HEK293 (cell line): ENCODE measurements around the gene SELENOP.

Experiments
- ATF2 ChIP-seq: fragments of 450-650 bp; formaldehyde crosslinking; IDR thresholded peaks from 2 replicates; pipeline ENCODE4 v1.5.1; 2016; ENCODE audit warnings: missing biosample characterization, missing genetic modification characterization, low read depth
- HOXA7 ChIP-seq: sonication (generic); formaldehyde crosslinking; IDR thresholded peaks from 2 replicates; pipeline ENCODE4 v1.8.1; 2022; ENCODE audit warnings: missing genetic modification reagents, borderline replicate concordance
- HOXC10 ChIP-seq: sonication (generic); formaldehyde crosslinking; IDR thresholded peaks from 2 replicates; pipeline ENCODE4 v1.8.1; 2023; ENCODE audit warnings: mild to moderate bottlenecking, missing genetic modification reagents
- YY1 ChIP-seq: fragments of 450-650 bp; formaldehyde crosslinking; IDR thresholded peaks from 2 replicates; pipeline ENCODE4 v1.5.1; 2018; ENCODE audit warnings: missing biosample characterization, missing genetic modification characterization
- ZBTB7A ChIP-seq: fragments of 450-650 bp; formaldehyde crosslinking; IDR thresholded peaks from 2 replicates; pipeline ENCODE4 v1.5.1; 2016; ENCODE audit warnings: low read depth, missing biosample characterization, missing genetic modification characterization
- ZNF121 ChIP-seq: fragments of 450-650 bp; formaldehyde crosslinking; IDR thresholded peaks from 2 replicates; pipeline ENCODE4 v1.5.1; 2016; ENCODE audit warnings: missing biosample characterization, missing genetic modification characterization
- ZNF140 ChIP-seq: fragments of 450-650 bp; formaldehyde crosslinking; IDR thresholded peaks from 2 replicates; pipeline ENCODE4 v1.5.1; 2016; ENCODE audit warnings: missing biosample characterization, missing genetic modification characterization
- ZNF19 ChIP-seq: fragments of 450-650 bp; formaldehyde crosslinking; IDR thresholded peaks from 2 replicates; pipeline ENCODE4; 2016; ENCODE audit warnings: missing biosample characterization, missing genetic modification characterization, low read depth
- ZNF335 ChIP-seq: fragments of 450-650 bp; formaldehyde crosslinking; conservative IDR thresholded peaks from 2 replicates; pipeline ENCODE4 v1.5.1; 2016; ENCODE audit warnings: missing biosample characterization, missing genetic modification characterization
- ZNF830 ChIP-seq: fragments of 450-650 bp; IDR thresholded peaks from 2 replicates; pipeline ENCODE4 v1.5.0; 2018; ENCODE audit warnings: missing biosample characterization, missing genetic modification characterization, low read depth, mild to moderate bottlenecking, moderate library complexity
- TF ChIP-seq, protein P1 (sequence below): fragments of 450-650 bp; formaldehyde crosslinking; IDR thresholded peaks from 2 replicates; pipeline ENCODE4 v1.5.1; 2016; ENCODE audit warnings: missing biosample characterization, missing genetic modification characterization
- TF ChIP-seq, protein P2 (sequence below): fragments of 450-650 bp; formaldehyde crosslinking; IDR thresholded peaks from 2 replicates; pipeline ENCODE4 v1.5.1; 2016; ENCODE audit warnings: missing biosample characterization, missing genetic modification characterization, borderline replicate concordance

DNA sequence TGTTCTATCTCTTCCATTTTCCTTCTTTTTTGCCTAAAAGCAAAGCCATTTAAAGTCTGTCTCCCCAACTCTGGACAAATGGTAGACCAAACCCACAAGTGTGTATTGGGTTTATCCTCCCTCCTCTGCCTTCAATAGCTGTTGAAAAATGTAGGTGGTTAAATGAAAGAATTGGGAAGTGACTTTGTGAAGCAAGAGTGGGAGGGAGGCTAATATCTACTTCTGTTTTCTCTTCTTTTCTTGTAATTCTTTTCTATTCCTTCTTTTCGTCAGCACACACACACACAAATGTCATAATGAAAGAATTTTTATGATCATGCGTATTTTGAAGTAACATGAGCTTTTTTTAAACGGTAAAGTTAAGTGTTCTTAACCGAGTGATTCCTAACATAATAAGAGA is 51.3 kb downstream of the SELENOP start:
- TF ChIP-seq ZNF830 (tag by site-specific recombination) (no peak), ZNF335 (tag by site-specific recombination) (no peak), ZNF140 (tag by site-specific recombination) (no peak), YY1 (tag by site-specific recombination) (no peak), ATF2 (no peak), HOXA7 (no peak), ZNF19 (tag by site-specific recombination) (no peak), ZBTB7A (no peak), ZNF121 (no peak), HOXC10 (CRISPR knock-in tag) (no peak)
- TF ChIP-seq, protein P1, sequence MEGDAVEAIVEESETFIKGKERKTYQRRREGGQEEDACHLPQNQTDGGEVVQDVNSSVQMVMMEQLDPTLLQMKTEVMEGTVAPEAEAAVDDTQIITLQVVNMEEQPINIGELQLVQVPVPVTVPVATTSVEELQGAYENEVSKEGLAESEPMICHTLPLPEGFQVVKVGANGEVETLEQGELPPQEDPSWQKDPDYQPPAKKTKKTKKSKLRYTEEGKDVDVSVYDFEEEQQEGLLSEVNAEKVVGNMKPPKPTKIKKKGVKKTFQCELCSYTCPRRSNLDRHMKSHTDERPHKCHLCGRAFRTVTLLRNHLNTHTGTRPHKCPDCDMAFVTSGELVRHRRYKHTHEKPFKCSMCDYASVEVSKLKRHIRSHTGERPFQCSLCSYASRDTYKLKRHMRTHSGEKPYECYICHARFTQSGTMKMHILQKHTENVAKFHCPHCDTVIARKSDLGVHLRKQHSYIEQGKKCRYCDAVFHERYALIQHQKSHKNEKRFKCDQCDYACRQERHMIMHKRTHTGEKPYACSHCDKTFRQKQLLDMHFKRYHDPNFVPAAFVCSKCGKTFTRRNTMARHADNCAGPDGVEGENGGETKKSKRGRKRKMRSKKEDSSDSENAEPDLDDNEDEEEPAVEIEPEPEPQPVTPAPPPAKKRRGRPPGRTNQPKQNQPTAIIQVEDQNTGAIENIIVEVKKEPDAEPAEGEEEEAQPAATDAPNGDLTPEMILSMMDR: no peak
- TF ChIP-seq, protein P2, sequence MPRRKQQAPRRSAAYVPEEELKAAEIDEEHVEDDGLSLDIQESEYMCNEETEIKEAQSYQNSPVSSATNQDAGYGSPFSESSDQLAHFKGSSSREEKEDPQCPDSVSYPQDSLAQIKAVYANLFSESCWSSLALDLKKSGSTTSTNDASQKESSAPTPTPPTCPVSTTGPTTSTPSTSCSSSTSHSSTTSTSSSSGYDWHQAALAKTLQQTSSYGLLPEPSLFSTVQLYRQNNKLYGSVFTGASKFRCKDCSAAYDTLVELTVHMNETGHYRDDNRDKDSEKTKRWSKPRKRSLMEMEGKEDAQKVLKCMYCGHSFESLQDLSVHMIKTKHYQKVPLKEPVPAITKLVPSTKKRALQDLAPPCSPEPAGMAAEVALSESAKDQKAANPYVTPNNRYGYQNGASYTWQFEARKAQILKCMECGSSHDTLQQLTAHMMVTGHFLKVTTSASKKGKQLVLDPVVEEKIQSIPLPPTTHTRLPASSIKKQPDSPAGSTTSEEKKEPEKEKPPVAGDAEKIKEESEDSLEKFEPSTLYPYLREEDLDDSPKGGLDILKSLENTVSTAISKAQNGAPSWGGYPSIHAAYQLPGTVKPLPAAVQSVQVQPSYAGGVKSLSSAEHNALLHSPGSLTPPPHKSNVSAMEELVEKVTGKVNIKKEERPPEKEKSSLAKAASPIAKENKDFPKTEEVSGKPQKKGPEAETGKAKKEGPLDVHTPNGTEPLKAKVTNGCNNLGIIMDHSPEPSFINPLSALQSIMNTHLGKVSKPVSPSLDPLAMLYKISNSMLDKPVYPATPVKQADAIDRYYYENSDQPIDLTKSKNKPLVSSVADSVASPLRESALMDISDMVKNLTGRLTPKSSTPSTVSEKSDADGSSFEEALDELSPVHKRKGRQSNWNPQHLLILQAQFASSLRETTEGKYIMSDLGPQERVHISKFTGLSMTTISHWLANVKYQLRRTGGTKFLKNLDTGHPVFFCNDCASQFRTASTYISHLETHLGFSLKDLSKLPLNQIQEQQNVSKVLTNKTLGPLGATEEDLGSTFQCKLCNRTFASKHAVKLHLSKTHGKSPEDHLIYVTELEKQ (tag by site-specific recombination): no peak
